Measurements from ENCODE around the gene EGFL7. TPM values are rescaled to one million over a fixed set of nuclear protein-coding genes. Genes with fewer than 3 reads are reported as not detected.

Gene EGFL7
- total and polyA plus RNA-seq, 10 of the 15 experiments (the other 5 are each of a cell fraction or from before 2014, with no cell fraction given): 0.06 to 0.46 (median 0.19) TPM; not detected in 5

DNA sequence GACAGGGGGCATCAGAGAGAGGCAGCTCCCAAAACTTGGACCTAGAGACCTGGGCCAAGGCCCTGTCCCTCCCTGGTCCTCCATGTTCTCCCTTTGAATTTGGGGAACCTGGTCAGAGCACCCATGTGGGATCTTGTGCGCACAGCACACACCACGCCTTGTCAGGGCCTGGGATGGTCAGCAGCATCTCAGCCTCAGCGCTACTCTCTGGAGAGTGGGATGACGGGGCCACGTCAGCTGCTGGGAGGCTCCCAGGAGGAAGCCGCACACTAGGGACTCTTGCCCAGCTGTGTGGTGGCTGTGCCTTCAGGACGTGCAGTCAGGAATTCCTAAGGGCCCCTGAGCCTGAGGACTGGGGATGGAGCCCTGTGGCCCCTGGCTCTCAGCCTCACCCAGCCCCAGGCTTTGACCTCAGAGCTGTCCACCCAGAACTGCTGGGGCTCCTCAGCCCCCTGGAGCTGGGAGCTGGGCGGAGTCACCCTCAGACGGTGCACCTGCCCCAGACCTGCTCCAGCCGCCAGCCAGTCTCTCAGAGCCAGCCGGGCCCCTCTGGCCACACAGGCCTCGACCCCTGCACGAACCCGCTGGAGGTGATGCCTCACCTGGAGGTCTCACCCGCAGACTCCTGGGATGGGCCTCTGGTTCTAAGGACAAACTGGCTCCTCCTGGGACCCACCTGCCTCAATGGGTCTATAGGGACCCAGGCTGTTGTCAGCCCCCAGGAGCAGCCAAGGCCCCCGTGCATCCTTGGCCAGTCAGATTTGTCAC lies 38.3 kb upstream of the EGFL7 start:
- 46% methylated on average over 16 of the region's 16 CpGs for WGBS (ENCODE audit: insufficient coverage, insufficient replicate concordance, low lambda C conversion rate, missing lambda C conversion rate)
- Histone ChIP-seq H3K9ac (ENCODE audit: control insufficient read depth, insufficient read depth, low read length) (no peak overlapping the region), H3K4me2 (ENCODE audit: control insufficient read depth, insufficient read depth) (no peak overlapping the region), H3K4me3 (no peak overlapping the region), H3K27ac (ENCODE audit: control insufficient read depth, insufficient read depth) (no peak overlapping the region), H3K9me3 (replicated peaks; ENCODE audit: control insufficient read depth, insufficient read depth, low read length) (no peaks in the 10 kb centered on the region), H3K4me1 (ENCODE audit: control insufficient read depth, insufficient read depth, low read length) (peaks cover 7% of the 10 kb centered on the region; the same call in 1 of the 2 replicates), H3K36me3 (ENCODE audit: control insufficient read depth in 2 of 2, insufficient read depth in 2 of 2, low read length in 1 of 2) (no peaks in the 10 kb centered on the region), H3K27me3 (replicated peaks in 1 of 2; ENCODE audit: control insufficient read depth in 2 of 2, insufficient read depth in 2 of 2, low read length in 1 of 2) (no peaks in the 10 kb centered on the region), H3K79me2 (ENCODE audit: control insufficient read depth, insufficient read depth, low read length) (no peaks in the 10 kb centered on the region), H2AFZ (ENCODE audit: control insufficient read depth, low read depth, low read length) (no peak overlapping the region), H4K20me1 (ENCODE audit: control insufficient read depth, insufficient read depth) (no peaks in the 10 kb centered on the region)
- ChIA-PET SMC1A (ENCODE audit: uncharacterized antibody, unreplicated experiment) (interaction anchor here (0.9 to 3.8 kb wide), 5 partner anchors 14 to 215 kb away, joined by 3 to 60 read pairs (median 5); no protein-coding TSS in a partner anchor), POLR2A (no interaction called here), CTCF (interaction anchor here (0.8 to 8.5 kb wide), 4 partner anchors 47 to 137 kb away, joined by 3 to 223 read pairs (median 8); no protein-coding TSS in a partner anchor), RAD21 (ENCODE audit: unreplicated experiment) (interaction anchor here (1.0 to 7.7 kb wide), 4 partner anchors 61 to 137 kb away, joined by 3 to 126 read pairs (median 8); no protein-coding TSS in a partner anchor)
- DNase-seq (ENCODE audit: low read depth, low spot score): no peak
- TF ChIP-seq ZSCAN29 (IDR thresholded peaks at IDR 0.05) (no peak), GATAD2B (conservative IDR thresholded peaks at IDR 0.05; ENCODE audit: low read depth) (0 out of 2 replicates have a peak, but pooled peaks have one; percentile 9)
- FAIRE-seq: no peak
- no TSS peak for BruUV-seq (replicated peaks)
- intact Hi-C loops (cut with micrococcal nuclease; ENCODE audit: unreplicated experiment) (no loop called here), in situ Hi-C loops (cut with MboI) (no loop called here)
- no peak for ATAC-seq

Data from GM12878 (cell line).